ENCODE results near the gene HRH1. TPM values are rescaled to one million over a fixed set of nuclear protein-coding genes. Genes with fewer than 3 reads are reported as not detected.

Gene HRH1
- total RNA-seq, 3 donors from 2014 or later (not counting 1 experiment from before 2014, with no cell fraction given): not detected

DNA sequence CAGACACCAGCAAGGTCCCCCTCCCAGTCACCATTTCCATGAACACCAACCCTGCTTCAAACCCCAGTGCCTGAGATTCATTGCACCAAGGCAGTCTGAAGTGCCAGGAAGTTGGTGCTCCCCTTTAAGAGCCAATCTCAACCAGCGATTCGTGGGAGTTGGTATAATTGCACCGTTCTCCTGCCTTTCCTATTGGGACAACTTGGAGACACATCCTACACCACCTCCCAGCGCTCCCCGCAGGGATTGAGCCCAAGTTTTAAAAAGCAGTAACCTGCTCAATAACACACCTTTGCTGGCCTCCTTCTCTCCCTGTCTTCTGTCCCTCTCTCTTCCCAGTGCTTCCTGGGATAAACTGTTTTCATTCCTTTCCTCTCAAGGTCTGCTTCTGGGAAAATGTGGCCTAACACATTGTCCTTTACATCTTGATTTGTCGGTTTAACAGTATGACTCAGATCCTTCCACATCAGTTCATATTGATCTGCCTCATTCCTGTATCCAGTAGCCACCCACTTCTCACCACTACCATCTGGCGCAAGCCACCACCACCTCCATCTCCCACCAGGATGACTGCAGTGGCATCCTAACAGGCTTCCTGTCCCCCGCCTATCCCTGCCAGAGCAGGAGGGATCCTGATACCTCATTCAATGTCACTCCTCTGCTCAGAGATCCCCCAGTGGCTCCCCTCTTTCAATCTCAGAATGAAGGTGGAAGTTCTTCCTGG, 37.8 kb upstream of the HRH1 start:
- Histone ChIP-seq H3K27ac (ENCODE audit: low read length) (no peak overlapping the region), H3K27me3 (ENCODE audit: control insufficient read depth, insufficient read depth, low read length) (peaks cover 2% of the 10 kb centered on the region), H3K4me3 (ENCODE audit: low read length) (no peak overlapping the region), H3K9me3 (ENCODE audit: control insufficient read depth, insufficient read depth, low read length) (peaks cover 3% of the 10 kb centered on the region), H3K36me3 (ENCODE audit: control insufficient read depth, insufficient read depth, low read length) (no peaks in the 10 kb centered on the region), H3K4me1 (ENCODE audit: control insufficient read depth, insufficient read depth, low read length) (no peaks in the 10 kb centered on the region)
- intact Hi-C loops (cut with micrococcal nuclease): no loop called here
- Mint-ChIP-seq H3K4me1 (no peaks in the 10 kb centered on the region), H3K9me3 (no peaks in the 10 kb centered on the region), H3K27ac (no peak overlapping the region), H3K27me3 (ENCODE audit: low read depth in 2 of 2) (peaks cover 15 to 30% of the 10 kb centered on the region in 2 donors), H3K36me3 (no peaks in the 10 kb centered on the region), H3K4me3 (no peak overlapping the region)
- ATAC-seq (no peak), DNase-seq (no peak)
- 88% methylated on average over 8 of the region's 8 CpGs for WGBS (ENCODE audit: insufficient coverage)
- TF ChIP-seq, protein P1, sequence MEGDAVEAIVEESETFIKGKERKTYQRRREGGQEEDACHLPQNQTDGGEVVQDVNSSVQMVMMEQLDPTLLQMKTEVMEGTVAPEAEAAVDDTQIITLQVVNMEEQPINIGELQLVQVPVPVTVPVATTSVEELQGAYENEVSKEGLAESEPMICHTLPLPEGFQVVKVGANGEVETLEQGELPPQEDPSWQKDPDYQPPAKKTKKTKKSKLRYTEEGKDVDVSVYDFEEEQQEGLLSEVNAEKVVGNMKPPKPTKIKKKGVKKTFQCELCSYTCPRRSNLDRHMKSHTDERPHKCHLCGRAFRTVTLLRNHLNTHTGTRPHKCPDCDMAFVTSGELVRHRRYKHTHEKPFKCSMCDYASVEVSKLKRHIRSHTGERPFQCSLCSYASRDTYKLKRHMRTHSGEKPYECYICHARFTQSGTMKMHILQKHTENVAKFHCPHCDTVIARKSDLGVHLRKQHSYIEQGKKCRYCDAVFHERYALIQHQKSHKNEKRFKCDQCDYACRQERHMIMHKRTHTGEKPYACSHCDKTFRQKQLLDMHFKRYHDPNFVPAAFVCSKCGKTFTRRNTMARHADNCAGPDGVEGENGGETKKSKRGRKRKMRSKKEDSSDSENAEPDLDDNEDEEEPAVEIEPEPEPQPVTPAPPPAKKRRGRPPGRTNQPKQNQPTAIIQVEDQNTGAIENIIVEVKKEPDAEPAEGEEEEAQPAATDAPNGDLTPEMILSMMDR (IDR thresholded peaks at IDR 0.05): no peak

DNA sequence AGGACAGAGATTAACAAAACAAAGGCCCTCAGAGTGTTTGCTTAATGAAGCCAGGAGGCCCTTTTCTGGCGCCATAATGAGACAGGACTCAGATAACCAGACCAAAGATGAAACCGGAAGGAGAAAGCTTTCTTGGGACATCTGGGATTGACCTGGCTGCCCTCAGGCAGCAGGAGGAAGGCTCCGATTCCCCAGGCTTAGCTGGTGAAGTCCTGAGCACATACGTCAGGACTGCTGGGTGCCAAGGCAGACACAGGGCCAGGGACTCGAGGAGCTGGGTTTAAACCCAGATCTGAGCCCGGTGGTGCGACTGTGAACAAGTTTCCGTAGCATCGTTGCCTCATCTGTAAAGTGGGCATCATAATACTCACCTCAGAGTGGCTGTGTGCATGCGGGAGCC, 36.7 kb upstream of the HRH1 start:
- no peaks in the 10 kb centered on the region for H3K27me3 ChIP-seq (ENCODE audit: control insufficient read depth, insufficient read depth, low read length)
- 90% methylated on average over 10 of the region's 10 CpGs for WGBS (ENCODE audit: insufficient coverage)
- no peak for DNase-seq
- Mint-ChIP-seq H3K36me3 (no peaks in the 10 kb centered on the region), H3K4me1 (no peaks in the 10 kb centered on the region), H3K27ac (no peak overlapping the region), H3K27me3 (ENCODE audit: low read depth in 2 of 2) (peaks cover 18 to 26% of the 10 kb centered on the region in 2 donors), H3K4me3 (no peak overlapping the region), H3K9me3 (no peaks in the 10 kb centered on the region)
- peaks cover 3% of the 10 kb centered on the region for H3K9me3 ChIP-seq (ENCODE audit: control insufficient read depth, insufficient read depth, low read length)
- H3K36me3 ChIP-seq (ENCODE audit: control insufficient read depth, insufficient read depth, low read length): no peaks in the 10 kb centered on the region
- intact Hi-C loops (cut with micrococcal nuclease): no loop called here
- no peak for ATAC-seq
- no peaks in the 10 kb centered on the region for H3K4me1 ChIP-seq (ENCODE audit: control insufficient read depth, insufficient read depth, low read length)
- TF ChIP-seq, protein P1 (IDR thresholded peaks at IDR 0.05): no peak
- H3K4me3 ChIP-seq (ENCODE audit: low read length): no peak overlapping the region
- H3K27ac ChIP-seq (ENCODE audit: low read length): no peak overlapping the region

DNA sequence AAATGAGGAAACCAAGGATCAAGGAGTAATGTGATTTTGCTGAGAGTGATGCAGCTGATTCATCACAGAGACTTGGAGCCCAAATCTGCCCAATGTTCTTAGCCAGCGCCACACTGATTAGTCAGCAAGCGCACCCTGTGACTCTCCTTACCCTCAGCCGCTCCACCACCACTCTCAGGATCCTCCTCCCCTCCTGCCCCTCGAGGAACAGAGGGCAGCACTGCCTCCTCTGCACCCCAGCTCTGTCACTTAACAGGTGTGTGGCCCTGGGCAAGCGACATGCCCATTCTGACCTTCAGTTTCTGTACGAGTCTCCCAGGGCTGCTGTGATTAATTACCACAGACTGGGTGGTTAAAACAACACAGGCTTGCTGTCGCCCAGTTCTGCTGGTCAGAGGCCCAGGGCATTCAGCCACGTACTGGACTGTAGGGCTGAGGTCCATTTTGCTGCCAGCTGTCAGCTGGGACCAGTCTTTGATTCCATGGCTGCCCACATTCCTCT, 36.1 kb upstream of the HRH1 start:
- no peak overlapping the region for H3K4me3 Mint-ChIP-seq
- no peaks in the 10 kb centered on the region for H3K4me1 ChIP-seq (ENCODE audit: control insufficient read depth, insufficient read depth, low read length)
- no peaks in the 10 kb centered on the region for H3K9me3 Mint-ChIP-seq
- WGBS (ENCODE audit: insufficient coverage): 70% methylated on average over 8 of the region's 8 CpGs
- no peaks in the 10 kb centered on the region for H3K4me1 Mint-ChIP-seq
- intact Hi-C loops (cut with micrococcal nuclease): no loop called here
- no peaks in the 10 kb centered on the region for H3K27me3 ChIP-seq (ENCODE audit: control insufficient read depth, insufficient read depth, low read length)
- ATAC-seq (no peak), DNase-seq (no peak)
- peaks cover 3% of the 10 kb centered on the region for H3K9me3 ChIP-seq (ENCODE audit: control insufficient read depth, insufficient read depth, low read length)
- H3K4me3 ChIP-seq (ENCODE audit: low read length): no peak overlapping the region
- H3K36me3 Mint-ChIP-seq: no peaks in the 10 kb centered on the region
- H3K27me3 Mint-ChIP-seq (ENCODE audit: low read depth in 2 of 2): peaks cover 21 to 29% of the 10 kb centered on the region in 2 donors
- no peaks in the 10 kb centered on the region for H3K36me3 ChIP-seq (ENCODE audit: control insufficient read depth, insufficient read depth, low read length)
- no peak overlapping the region for H3K27ac ChIP-seq (ENCODE audit: low read length)
- H3K27ac Mint-ChIP-seq: no peak overlapping the region
- TF ChIP-seq, protein P1 (IDR thresholded peaks at IDR 0.05): no peak
